Measurements from ENCODE around the gene FANCI. TPM values are rescaled to one million over a fixed set of nuclear protein-coding genes. Genes with fewer than 3 reads are reported as not detected.

Gene FANCI
- total RNA-seq, 6 donors from 2014 or later: 5.0 to 10.9 (median 6.6) TPM

- no peak overlapping the region for H3K27ac ChIP-seq
- DNase-seq: no peak
- H3K27me3 ChIP-seq: no peaks in the 10 kb centered on the region
- no peak overlapping the region for H3K4me3 ChIP-seq
- H3K9me3 ChIP-seq: no peaks in the 10 kb centered on the region
- WGBS, 2 donors: 87 to 91% methylated on average over 1 of the region's 1 CpG
- H3K4me1 ChIP-seq: no peaks in the 10 kb centered on the region
- peaks cover 0 to 7% (median 0%) of the 10 kb centered on the region in 4 donors for H3K36me3 ChIP-seq
- no peak for ATAC-seq (ENCODE audit: low FRiP score in 2 of 2)
- no peak for TF ChIP-seq POLR2AphosphoS5 (IDR thresholded peaks at IDR 0.05)
- no peak for TF ChIP-seq POLR2A (IDR thresholded peaks at IDR 0.05)
- TF ChIP-seq EP300 (IDR thresholded peaks at IDR 0.05): no peak
- TF ChIP-seq CTCF (IDR thresholded peaks at IDR 0.05): no peak
Observed at GRCh38 chr15:89278307-89278706, 34.5 kb downstream of the FANCI start.

- DNase-seq (no peak), ATAC-seq (ENCODE audit: low FRiP score in 2 of 2) (no peak)
- Histone ChIP-seq H3K9me3 (peaks cover 0 to 3% (median 0%) of the 10 kb centered on the region in 4 donors), H3K4me1 (no peaks in the 10 kb centered on the region), H3K27me3 (no peaks in the 10 kb centered on the region), H3K4me3 (no peak overlapping the region), H3K27ac (no peak overlapping the region), H3K36me3 (peaks cover 0 to 7% (median 0%) of the 10 kb centered on the region in 4 donors)
- TF ChIP-seq POLR2A (IDR thresholded peaks at IDR 0.05) (no peak), POLR2AphosphoS5 (IDR thresholded peaks at IDR 0.05) (no peak), EP300 (IDR thresholded peaks at IDR 0.05) (no peak), CTCF (IDR thresholded peaks at IDR 0.05) (no peak)
- 97% methylated on average over 4 of the region's 4 CpGs for WGBS, 2 donors
Observed at GRCh38 chr15:89282631-89283030, 38.9 kb downstream of the FANCI start.

- H3K4me3 ChIP-seq: no peak overlapping the region
- H3K27ac ChIP-seq: no peak overlapping the region
- peaks cover 0 to 3% (median 0%) of the 10 kb centered on the region in 4 donors for H3K9me3 ChIP-seq
- ATAC-seq (ENCODE audit: low FRiP score in 2 of 2) (no peak), DNase-seq (no peak)
- 83% methylated on average over 4 of the region's 4 CpGs for WGBS, 2 donors
- no peak for TF ChIP-seq EP300 (IDR thresholded peaks at IDR 0.05)
- TF ChIP-seq POLR2A (IDR thresholded peaks at IDR 0.05): no peak
- no peak for TF ChIP-seq POLR2AphosphoS5 (IDR thresholded peaks at IDR 0.05)
- no peak for TF ChIP-seq CTCF (IDR thresholded peaks at IDR 0.05)
- peaks cover 0 to 7% (median 0%) of the 10 kb centered on the region in 4 donors for H3K36me3 ChIP-seq
- H3K4me1 ChIP-seq: no peaks in the 10 kb centered on the region
- no peaks in the 10 kb centered on the region for H3K27me3 ChIP-seq
Observed at GRCh38 chr15:89283201-89283600, 39.4 kb downstream of the FANCI start.

GRCh38 chr15:89291934-89292438 lies 48.2 kb downstream of the FANCI start:
- Histone ChIP-seq H3K4me3 (no peak overlapping the region), H3K27me3 (no peaks in the 10 kb centered on the region), H3K9me3 (no peaks in the 10 kb centered on the region), H3K36me3 (peaks cover 0 to 12% (median 0%) of the 10 kb centered on the region in 4 donors), H3K4me1 (no peaks in the 10 kb centered on the region), H3K27ac (no peak overlapping the region)
- TF ChIP-seq EP300 (IDR thresholded peaks at IDR 0.05) (no peak), POLR2A (IDR thresholded peaks at IDR 0.05) (no peak), POLR2AphosphoS5 (IDR thresholded peaks at IDR 0.05) (no peak), CTCF (IDR thresholded peaks at IDR 0.05) (no peak)
- ATAC-seq (ENCODE audit: low FRiP score in 2 of 2) (no peak), DNase-seq (no peak)
- 96 to 98% methylated on average over 2 of the region's 2 CpGs for WGBS, 2 donors

- H3K36me3 ChIP-seq: peaks cover 0 to 12% (median 0%) of the 10 kb centered on the region in 4 donors
- DNase-seq (no peak), ATAC-seq (ENCODE audit: low FRiP score in 2 of 2) (no peak)
- H3K4me1 ChIP-seq: no peaks in the 10 kb centered on the region
- no peak overlapping the region for H3K4me3 ChIP-seq
- 94 to 97% methylated on average over 2 of the region's 2 CpGs for WGBS, 2 donors
- no peak overlapping the region for H3K27ac ChIP-seq
- H3K27me3 ChIP-seq: no peaks in the 10 kb centered on the region
- TF ChIP-seq CTCF (IDR thresholded peaks at IDR 0.05): no peak
- TF ChIP-seq EP300 (IDR thresholded peaks at IDR 0.05): no peak
- no peak for TF ChIP-seq POLR2AphosphoS5 (IDR thresholded peaks at IDR 0.05)
- no peak for TF ChIP-seq POLR2A (IDR thresholded peaks at IDR 0.05)
- no peaks in the 10 kb centered on the region for H3K9me3 ChIP-seq
Observed at GRCh38 chr15:89293012-89293411, 49.2 kb downstream of the FANCI start.
